ENCODE data around the gene ARSK.

GRCh38 chr5:95610546-95610945 lies 55.6 kb downstream of the ARSK start:
- TF ChIP-seq POLR2AphosphoS5 (IDR thresholded peaks at IDR 0.05; ENCODE audit: low read depth, low read length) (no peak), CTCF (IDR thresholded peaks at IDR 0.05) (no peak), REST (IDR thresholded peaks at IDR 0.05; ENCODE audit: insufficient read depth in 1 of 2, low read depth in 2 of 2, low read length in 1 of 2) (no peak)

Data from Panc1 (cell line).